Tibial nerve (tissue), 3 donors: ENCODE results near the gene SPACA5.
"Not testable (repeated sequence)": the region's sequence is repeated elsewhere in the genome, so short reads cannot be mapped to it uniquely, and the experiment has no call there.

Source experiments
- POLR2A ChIP-seq, 2 donors: fragments of 450-650 bp; IDR thresholded peaks; one replicate each; pipeline ENCODE4 v1.6.1; 2017; ENCODE audit warnings: antibody characterized with exemption in 2 of 2, mild to moderate bottlenecking in 2 of 2, moderate library complexity in 2 of 2
- TF ChIP-seq, protein P1 (sequence below), 5 experiments: fragments of 200-600 bp in 3 of 5; fragments of 450-650 bp in 2 of 5; sonication (generic) in 3 of 5; IDR thresholded peaks; one replicate each; pipeline ENCODE4 v1.5.1; 2016 to 2019; ENCODE audit warnings: antibody characterized with exemption in 5 of 5, mild to moderate bottlenecking in 3 of 5, moderate library complexity in 2 of 5

DNA sequence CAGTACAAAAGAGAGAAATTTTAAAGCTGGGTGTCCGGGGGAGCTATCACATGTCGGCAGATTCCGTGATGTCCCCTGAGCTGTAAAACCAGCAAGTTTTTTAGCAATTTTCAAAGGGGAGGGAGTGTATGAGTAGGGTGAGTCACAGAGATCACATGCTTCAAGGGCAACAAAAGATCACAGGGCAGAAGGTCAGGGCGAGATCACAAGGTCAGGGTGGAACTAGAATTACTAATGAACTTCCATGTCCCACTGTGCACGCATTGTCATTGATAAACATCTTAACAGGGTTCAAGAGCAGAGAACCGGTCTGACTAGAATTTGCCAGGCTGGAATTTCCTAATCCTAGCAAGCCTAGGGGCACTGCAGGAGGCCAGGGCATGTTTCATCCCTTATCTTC lies 45.0 kb upstream of the SPACA5 start:
- TF ChIP-seq, protein P1, sequence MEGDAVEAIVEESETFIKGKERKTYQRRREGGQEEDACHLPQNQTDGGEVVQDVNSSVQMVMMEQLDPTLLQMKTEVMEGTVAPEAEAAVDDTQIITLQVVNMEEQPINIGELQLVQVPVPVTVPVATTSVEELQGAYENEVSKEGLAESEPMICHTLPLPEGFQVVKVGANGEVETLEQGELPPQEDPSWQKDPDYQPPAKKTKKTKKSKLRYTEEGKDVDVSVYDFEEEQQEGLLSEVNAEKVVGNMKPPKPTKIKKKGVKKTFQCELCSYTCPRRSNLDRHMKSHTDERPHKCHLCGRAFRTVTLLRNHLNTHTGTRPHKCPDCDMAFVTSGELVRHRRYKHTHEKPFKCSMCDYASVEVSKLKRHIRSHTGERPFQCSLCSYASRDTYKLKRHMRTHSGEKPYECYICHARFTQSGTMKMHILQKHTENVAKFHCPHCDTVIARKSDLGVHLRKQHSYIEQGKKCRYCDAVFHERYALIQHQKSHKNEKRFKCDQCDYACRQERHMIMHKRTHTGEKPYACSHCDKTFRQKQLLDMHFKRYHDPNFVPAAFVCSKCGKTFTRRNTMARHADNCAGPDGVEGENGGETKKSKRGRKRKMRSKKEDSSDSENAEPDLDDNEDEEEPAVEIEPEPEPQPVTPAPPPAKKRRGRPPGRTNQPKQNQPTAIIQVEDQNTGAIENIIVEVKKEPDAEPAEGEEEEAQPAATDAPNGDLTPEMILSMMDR (IDR thresholded peaks at IDR 0.05): not testable (repeated sequence)
- TF ChIP-seq POLR2A (IDR thresholded peaks at IDR 0.05): not testable (repeated sequence)
